ENCODE data around the gene STK35. TPM values are rescaled to one million over a fixed set of nuclear protein-coding genes. Genes with fewer than 3 reads are reported as not detected.

Gene STK35
- polyA plus RNA-seq, 3 donors, result 1.2 to 9.3 (median 2.0) TPM

GRCh38 chr20:2164966-2165365, 63.3 kb downstream of the STK35 start:
- H3K9me3 ChIP-seq (replicated peaks in 1 of 2; ENCODE audit: control insufficient read depth in 1 of 2, insufficient read depth in 1 of 2, low read length in 2 of 2), result no peaks in the 10 kb centered on the region
- H3K27me3 ChIP-seq (ENCODE audit: control insufficient read depth in 2 of 2, insufficient read depth in 2 of 2, low read length in 2 of 2), result no peaks in the 10 kb centered on the region
- H3K4me1 Mint-ChIP-seq, result no peaks in the 10 kb centered on the region
- peaks cover 6 to 14% (median 12%) of the 10 kb centered on the region in 3 donors for H3K27me3 Mint-ChIP-seq (ENCODE audit: low read depth in 3 of 3)
- H3K36me3 Mint-ChIP-seq, result no peaks in the 10 kb centered on the region
- no peak for TF ChIP-seq CTCF (IDR thresholded peaks at IDR 0.05)
- no peak for DNase-seq
- H3K4me3 Mint-ChIP-seq, result no peak overlapping the region
- H3K4me2 ChIP-seq (replicated peaks; ENCODE audit: extremely low read depth, low read length, poor library complexity, severe bottlenecking), result no peak overlapping the region
- H3K79me2 ChIP-seq (ENCODE audit: insufficient read depth, low read length), result no peaks in the 10 kb centered on the region
- no peak overlapping the region for H3K27ac Mint-ChIP-seq
- intact Hi-C loops (cut with micrococcal nuclease), result no loop called here
- no peak overlapping the region for H3K4me3 ChIP-seq (replicated peaks in 1 of 3; ENCODE audit: low read depth in 2 of 3, low read length in 3 of 3)
- no peaks in the 10 kb centered on the region for H3K9me3 Mint-ChIP-seq
- 90% methylated on average over 16 of the region's 16 CpGs for WGBS (ENCODE audit: insufficient coverage)
- H3K27ac ChIP-seq (ENCODE audit: low read depth in 1 of 2, low read length in 2 of 2), result no peak overlapping the region
- H3K9ac ChIP-seq (ENCODE audit: insufficient read depth, low read length, poor library complexity, severe bottlenecking), result no peak overlapping the region
- H2AFZ ChIP-seq (ENCODE audit: insufficient read depth, low read depth, low read length, poor library complexity, severe bottlenecking), result no peak overlapping the region
- no peaks in the 10 kb centered on the region for H4K20me1 ChIP-seq (ENCODE audit: insufficient read depth, low read length)
- H3K4me1 ChIP-seq (ENCODE audit: control insufficient read depth in 1 of 2, insufficient read depth in 2 of 2, low read length in 2 of 2), result no peaks in the 10 kb centered on the region
- H3K36me3 ChIP-seq (replicated peaks in 1 of 2; ENCODE audit: control insufficient read depth in 1 of 2, insufficient read depth in 2 of 2, low read length in 2 of 2), result no peaks in the 10 kb centered on the region

DNA sequence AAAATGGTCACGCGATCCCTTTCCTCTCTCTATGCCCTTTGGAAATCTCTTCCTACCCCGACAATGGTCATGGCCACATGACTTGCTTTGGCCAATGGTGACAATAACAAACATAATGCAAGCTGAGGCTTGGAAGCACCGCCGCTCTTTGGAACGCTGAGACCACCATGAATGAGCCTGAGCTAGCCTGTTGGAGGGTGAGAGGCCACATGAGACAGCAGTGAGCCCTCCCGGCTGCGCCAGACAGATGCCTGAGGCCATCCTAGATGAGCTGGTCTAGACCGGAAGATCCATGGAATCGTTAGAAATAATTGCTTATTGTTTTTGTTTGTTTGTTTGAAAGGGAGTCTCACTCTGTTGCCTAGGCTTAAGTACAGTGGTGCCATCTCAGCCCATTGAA, 64.2 kb downstream of the STK35 start:
- no peak overlapping the region for H3K4me3 ChIP-seq (replicated peaks in 1 of 3; ENCODE audit: low read depth in 2 of 3, low read length in 3 of 3)
- no peak overlapping the region for H2AFZ ChIP-seq (ENCODE audit: insufficient read depth, low read depth, low read length, poor library complexity, severe bottlenecking)
- H3K36me3 ChIP-seq (replicated peaks in 1 of 2; ENCODE audit: control insufficient read depth in 1 of 2, insufficient read depth in 2 of 2, low read length in 2 of 2), result no peaks in the 10 kb centered on the region
- H3K4me1 ChIP-seq (ENCODE audit: control insufficient read depth in 1 of 2, insufficient read depth in 2 of 2, low read length in 2 of 2), result no peaks in the 10 kb centered on the region
- no peak overlapping the region for H3K9ac ChIP-seq (ENCODE audit: insufficient read depth, low read length, poor library complexity, severe bottlenecking)
- no peaks in the 10 kb centered on the region for H3K9me3 ChIP-seq (replicated peaks in 1 of 2; ENCODE audit: control insufficient read depth in 1 of 2, insufficient read depth in 1 of 2, low read length in 2 of 2)
- 89% methylated on average over 6 of the region's 10 CpGs for WGBS (ENCODE audit: insufficient coverage)
- no peaks in the 10 kb centered on the region for H3K79me2 ChIP-seq (ENCODE audit: insufficient read depth, low read length)
- intact Hi-C loops (cut with micrococcal nuclease), result no loop called here
- Mint-ChIP-seq H3K4me1 (peaks cover 3% of the 10 kb centered on the region), H3K36me3 (no peaks in the 10 kb centered on the region), H3K9me3 (no peaks in the 10 kb centered on the region), H3K27ac (no peak overlapping the region), H3K27me3 (ENCODE audit: low read depth in 3 of 3) (peaks cover 6 to 18% (median 10%) of the 10 kb centered on the region in 3 donors), H3K4me3 (no peak overlapping the region)
- no peaks in the 10 kb centered on the region for H3K27me3 ChIP-seq (ENCODE audit: control insufficient read depth in 2 of 2, insufficient read depth in 2 of 2, low read length in 2 of 2)
- no peaks in the 10 kb centered on the region for H4K20me1 ChIP-seq (ENCODE audit: insufficient read depth, low read length)
- DNase-seq, result no peak
- no peak for TF ChIP-seq CTCF (IDR thresholded peaks at IDR 0.05)
- no peak overlapping the region for H3K4me2 ChIP-seq (replicated peaks; ENCODE audit: extremely low read depth, low read length, poor library complexity, severe bottlenecking)
- no peak overlapping the region for H3K27ac ChIP-seq (ENCODE audit: low read depth in 1 of 2, low read length in 2 of 2)
